Mesothelial cell of epicardium (in vitro differentiated cells): ENCODE measurements around the gene ALG14. TPM values are rescaled to one million over a fixed set of nuclear protein-coding genes. Genes with fewer than 3 reads are reported as not detected.
A peak's percentile ranks its signal among the peaks of the same experiment; 100 is the strongest.

ENCODE experiments used
- DNase-seq, 2 experiments: peaks; one replicate each; pipeline ENCODE4 v3.0.0; 2021; ENCODE audit warnings: low spot score in 2 of 2; ENCODE audit not compliant: unreplicated experiment in 2 of 2
- H3K27ac Mint-ChIP-seq: 2 replicates; pipeline ENCODE4 v1.8.0; 2021; ENCODE audit warnings: mixed read lengths
- H3K27me3 Mint-ChIP-seq: 2 replicates; pipeline ENCODE4 v1.8.0; 2021; ENCODE audit warnings: low read depth, mixed read lengths
- H3K36me3 Mint-ChIP-seq: 2 replicates; pipeline ENCODE4 v1.8.0; 2021; ENCODE audit warnings: mixed read lengths
- H3K4me1 Mint-ChIP-seq: 2 replicates; pipeline ENCODE4 v1.8.0; 2021; ENCODE audit warnings: mixed read lengths
- H3K4me3 Mint-ChIP-seq: 2 replicates; pipeline ENCODE4 v1.8.0; 2021; ENCODE audit warnings: mild to moderate bottlenecking, moderate library complexity, mixed read lengths
- H3K9me3 Mint-ChIP-seq: 2 replicates; pipeline ENCODE4 v1.8.0; 2021; ENCODE audit warnings: mixed read lengths
- total RNA-seq: library from RNA; stranded (reverse); gene quantifications from 3 replicates; pipeline ENCODE4 v1.2.1, GENCODE V29; 2021
- TF ChIP-seq, protein P1 (sequence below): fragments of 200-600 bp; sonication (generic); IDR thresholded peaks from one replicate; pipeline ENCODE4 v1.5.0; 2021; ENCODE audit warnings: antibody characterized with exemption; ENCODE audit not compliant: unreplicated experiment

The ALG14 gene
- total RNA-seq, 1 donor from 2014 or later = 5.0 TPM

DNA sequence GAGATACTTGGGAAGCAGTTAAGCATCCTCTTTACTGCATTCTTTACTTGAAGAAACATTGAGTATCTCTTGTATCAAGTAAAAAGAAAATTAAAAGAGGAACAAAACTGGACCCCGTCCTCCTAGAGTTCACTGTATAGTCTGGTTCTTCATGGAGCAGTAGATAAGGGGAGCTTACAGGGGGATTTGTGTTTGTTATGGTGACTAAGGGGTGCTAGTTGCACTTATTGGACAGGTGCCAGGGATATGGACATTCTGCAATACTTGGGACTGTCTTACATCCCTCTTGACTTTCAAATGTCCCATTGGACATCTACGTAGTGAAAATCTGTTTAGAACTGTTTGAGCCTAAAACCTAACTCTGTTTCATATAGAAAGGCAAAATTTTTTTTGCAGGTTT is 67.2 kb downstream of the ALG14 start:
- Mint-ChIP-seq H3K27me3 (no peaks in the 10 kb centered on the region), H3K36me3 (no peaks in the 10 kb centered on the region), H3K4me3 (no peak overlapping the region), H3K4me1 (peaks cover 32% of the 10 kb centered on the region), H3K9me3 (no peaks in the 10 kb centered on the region), H3K27ac (no peak overlapping the region)
- TF ChIP-seq, protein P1, sequence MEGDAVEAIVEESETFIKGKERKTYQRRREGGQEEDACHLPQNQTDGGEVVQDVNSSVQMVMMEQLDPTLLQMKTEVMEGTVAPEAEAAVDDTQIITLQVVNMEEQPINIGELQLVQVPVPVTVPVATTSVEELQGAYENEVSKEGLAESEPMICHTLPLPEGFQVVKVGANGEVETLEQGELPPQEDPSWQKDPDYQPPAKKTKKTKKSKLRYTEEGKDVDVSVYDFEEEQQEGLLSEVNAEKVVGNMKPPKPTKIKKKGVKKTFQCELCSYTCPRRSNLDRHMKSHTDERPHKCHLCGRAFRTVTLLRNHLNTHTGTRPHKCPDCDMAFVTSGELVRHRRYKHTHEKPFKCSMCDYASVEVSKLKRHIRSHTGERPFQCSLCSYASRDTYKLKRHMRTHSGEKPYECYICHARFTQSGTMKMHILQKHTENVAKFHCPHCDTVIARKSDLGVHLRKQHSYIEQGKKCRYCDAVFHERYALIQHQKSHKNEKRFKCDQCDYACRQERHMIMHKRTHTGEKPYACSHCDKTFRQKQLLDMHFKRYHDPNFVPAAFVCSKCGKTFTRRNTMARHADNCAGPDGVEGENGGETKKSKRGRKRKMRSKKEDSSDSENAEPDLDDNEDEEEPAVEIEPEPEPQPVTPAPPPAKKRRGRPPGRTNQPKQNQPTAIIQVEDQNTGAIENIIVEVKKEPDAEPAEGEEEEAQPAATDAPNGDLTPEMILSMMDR = no peak
- no peak for DNase-seq

DNA sequence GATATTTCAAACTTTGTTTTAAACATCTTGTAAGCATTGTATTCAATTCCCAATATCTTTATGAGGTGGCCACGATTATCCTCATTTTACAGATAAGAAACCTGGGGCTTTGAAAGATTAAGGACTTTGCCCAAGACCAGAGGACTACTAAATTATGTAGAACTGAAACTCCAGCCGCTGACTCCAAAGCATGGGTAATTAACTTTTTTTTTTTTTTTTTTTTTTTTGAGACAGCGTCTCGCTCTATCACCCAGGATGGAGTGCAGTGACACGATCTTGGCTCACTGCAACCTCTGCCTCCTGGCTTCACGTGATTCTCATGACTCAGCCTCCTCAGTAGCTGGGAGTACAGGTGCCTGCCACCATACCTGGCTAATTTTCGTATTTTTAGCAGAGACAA is 68.7 kb downstream of the ALG14 start:
- Mint-ChIP-seq H3K4me1 (peaks cover 43% of the 10 kb centered on the region), H3K27ac (no peak overlapping the region), H3K36me3 (no peaks in the 10 kb centered on the region), H3K27me3 (no peaks in the 10 kb centered on the region), H3K9me3 (no peaks in the 10 kb centered on the region), H3K4me3 (no peak overlapping the region)
- DNase-seq = no peak
- TF ChIP-seq, protein P1 = no peak

DNA sequence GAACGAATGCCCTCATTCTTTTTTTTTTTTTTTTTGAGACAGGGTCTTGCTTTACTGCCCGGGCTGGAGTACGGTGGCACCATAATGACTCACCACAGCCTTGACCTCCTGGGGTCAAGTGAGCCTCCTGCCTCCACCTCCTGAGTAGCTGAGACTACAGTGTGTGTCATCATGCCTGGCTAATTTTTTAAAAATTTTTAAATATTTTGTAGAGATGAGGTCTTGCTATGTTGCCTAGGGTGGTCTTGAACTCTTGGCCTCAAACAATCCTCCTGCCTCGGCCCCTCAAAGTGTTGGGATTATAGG is 69.4 kb downstream of the ALG14 start:
- DNase-seq = no peak
- TF ChIP-seq, protein P1 = no peak
- Mint-ChIP-seq H3K27me3 (no peaks in the 10 kb centered on the region), H3K36me3 (no peaks in the 10 kb centered on the region), H3K27ac (no peak overlapping the region), H3K9me3 (no peaks in the 10 kb centered on the region), H3K4me1 (peaks cover 47% of the 10 kb centered on the region), H3K4me3 (no peak overlapping the region)

DNA sequence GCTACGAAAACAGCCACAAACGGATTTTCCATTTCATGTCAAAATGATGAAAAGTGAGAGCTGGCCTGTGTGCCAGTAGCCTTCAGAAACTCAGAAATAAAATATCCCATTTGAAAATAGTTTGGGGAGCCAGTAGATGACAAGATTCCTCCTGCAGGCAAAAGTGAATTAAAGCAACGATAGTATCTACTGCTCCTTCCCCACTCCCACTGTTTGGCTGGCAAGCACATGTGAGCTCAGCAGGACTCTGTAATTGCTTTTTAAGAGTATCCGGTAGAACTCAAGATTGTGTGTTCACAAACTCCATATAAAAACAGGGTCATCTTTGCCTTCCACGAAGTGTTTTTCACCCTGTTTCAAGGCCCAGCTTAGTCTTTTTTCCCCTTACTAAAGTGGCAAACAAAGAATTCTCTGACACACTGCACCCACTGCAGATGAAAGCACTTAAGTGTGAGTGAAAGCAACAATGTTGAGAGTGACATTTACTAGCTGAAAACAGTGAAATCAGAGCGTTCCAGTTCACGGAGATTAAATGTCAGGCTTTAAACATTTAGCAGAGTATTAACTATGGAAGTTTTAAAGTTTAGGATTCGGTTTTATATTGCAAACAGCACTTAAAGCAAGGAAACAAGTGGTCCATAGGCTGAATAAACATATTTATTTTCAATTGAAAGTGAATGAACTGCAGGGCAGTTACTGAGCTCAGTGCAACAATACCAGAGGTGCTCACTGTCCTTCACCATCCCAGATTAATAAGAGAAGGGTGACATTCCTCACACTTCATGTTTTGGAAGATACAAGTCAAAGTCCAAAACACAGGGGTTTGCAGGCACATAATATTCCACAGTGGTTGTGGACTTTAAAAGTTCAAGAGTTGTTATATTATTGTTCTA is 70.0 kb downstream of the ALG14 start:
- peak in 1 of 2 experiments; percentile 38 for DNase-seq
- TF ChIP-seq, protein P1 = no peak
- no peaks in the 10 kb centered on the region for H3K9me3 Mint-ChIP-seq
- H3K36me3 Mint-ChIP-seq = no peaks in the 10 kb centered on the region
- H3K4me3 Mint-ChIP-seq = peak overlapping the region; percentile 12
- H3K27ac Mint-ChIP-seq = peak overlapping the region; percentile 80
- H3K4me1 Mint-ChIP-seq = peaks cover 51% of the 10 kb centered on the region
- no peaks in the 10 kb centered on the region for H3K27me3 Mint-ChIP-seq

DNA sequence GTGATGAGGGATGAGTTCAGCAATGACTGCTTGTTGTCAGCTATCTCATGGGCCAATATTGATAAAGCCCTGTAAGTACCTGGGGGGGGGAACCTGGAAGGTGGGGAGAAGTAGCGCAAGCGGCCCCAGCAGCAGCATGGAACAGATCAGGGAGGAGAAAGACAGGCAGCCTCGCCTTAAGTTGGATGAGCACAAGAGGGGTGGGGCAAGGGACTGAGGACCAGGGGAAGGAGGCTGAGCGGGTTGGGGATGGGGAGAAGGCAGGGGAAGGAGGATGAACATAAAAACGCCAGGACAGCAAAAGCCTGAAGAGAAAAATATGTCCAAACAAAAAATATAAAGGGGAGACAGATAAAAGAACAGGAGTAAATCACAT is 70.6 kb downstream of the ALG14 start:
- Mint-ChIP-seq H3K4me3 (no peak overlapping the region), H3K4me1 (peaks cover 54% of the 10 kb centered on the region), H3K27ac (peak overlapping the region; percentile 80), H3K27me3 (no peaks in the 10 kb centered on the region), H3K9me3 (no peaks in the 10 kb centered on the region), H3K36me3 (no peaks in the 10 kb centered on the region)
- DNase-seq = no peak
- TF ChIP-seq, protein P1 = no peak
